GM19455 (cell line): ENCODE data around the gene CCDC182.

ENCODE experiments used
- ATAC-seq: cut with Tn5 transposase; IDR thresholded peaks from one replicate; pipeline ENCODE4 v1.9.1; 2021; ENCODE audit not compliant: unreplicated experiment

CCDC182 gene

DNA sequence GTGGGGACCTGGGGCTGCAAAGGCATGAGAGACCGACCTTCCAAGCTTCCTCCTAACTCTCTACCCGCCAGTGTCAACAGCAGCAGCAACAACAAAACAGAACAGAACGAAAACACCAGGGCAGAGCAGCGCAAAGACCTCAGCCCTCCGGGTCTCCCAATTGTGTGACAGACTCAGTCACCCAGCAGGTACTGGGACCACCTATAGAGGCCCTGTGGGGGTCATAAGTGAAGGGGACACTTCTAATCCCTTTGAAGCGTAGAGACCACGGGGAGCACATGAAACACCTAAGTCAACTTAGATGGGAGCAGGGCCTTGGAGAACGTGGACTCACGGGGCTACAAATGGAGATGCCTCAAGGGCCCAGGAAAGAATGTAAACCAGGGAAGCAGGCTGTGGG lies 12.6 kb upstream of the CCDC182 start:
- no peak for ATAC-seq

DNA sequence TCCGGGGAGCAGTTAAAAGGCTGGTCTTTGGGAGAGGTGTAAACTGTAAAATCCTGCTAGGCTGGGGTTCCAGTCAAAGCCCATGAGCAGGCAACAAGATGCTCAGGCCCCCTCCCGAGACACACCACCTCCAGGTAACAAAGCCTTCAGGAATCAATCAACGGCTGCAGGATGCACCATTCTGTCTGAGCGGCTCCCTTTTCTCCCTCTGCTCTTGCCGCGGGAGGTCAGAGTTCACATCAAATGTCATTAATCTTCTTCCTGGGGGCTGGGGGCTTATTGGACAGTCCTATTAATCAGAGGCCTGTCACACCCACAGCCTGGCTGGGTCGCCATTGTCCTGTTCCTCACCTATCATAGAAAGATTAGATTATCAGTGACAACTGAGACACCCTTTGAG lies 11.9 kb upstream of the CCDC182 start:
- no peak for ATAC-seq

DNA sequence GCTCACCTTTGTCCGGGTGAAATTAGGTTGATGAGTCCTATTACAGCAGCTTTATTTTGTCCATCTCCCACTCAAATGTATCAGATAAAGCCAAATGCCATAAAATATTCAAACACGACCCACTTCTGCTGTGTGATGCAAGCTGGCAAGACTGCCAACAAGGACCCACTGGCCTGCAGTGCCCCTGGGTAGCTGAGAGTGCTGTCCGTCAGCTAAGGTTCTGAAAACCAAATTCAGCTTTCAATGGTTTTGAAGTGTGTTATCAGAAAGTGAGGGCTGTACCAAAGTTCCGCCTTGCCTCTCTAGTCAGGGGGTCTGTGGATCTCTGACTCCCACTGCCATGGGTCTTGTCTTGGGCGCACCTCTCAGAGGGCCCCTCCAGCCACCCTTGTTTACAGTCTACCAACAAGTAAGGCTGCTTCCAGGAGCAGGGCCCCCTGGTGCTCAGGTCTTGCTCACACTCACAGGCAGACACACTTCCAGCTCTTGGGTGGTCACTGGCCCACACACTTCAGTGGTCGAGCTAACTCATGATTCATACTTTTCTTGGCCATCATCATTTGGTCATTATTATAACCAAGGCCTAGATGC lies 10.5 kb upstream of the CCDC182 start:
- ATAC-seq, result no peak

DNA sequence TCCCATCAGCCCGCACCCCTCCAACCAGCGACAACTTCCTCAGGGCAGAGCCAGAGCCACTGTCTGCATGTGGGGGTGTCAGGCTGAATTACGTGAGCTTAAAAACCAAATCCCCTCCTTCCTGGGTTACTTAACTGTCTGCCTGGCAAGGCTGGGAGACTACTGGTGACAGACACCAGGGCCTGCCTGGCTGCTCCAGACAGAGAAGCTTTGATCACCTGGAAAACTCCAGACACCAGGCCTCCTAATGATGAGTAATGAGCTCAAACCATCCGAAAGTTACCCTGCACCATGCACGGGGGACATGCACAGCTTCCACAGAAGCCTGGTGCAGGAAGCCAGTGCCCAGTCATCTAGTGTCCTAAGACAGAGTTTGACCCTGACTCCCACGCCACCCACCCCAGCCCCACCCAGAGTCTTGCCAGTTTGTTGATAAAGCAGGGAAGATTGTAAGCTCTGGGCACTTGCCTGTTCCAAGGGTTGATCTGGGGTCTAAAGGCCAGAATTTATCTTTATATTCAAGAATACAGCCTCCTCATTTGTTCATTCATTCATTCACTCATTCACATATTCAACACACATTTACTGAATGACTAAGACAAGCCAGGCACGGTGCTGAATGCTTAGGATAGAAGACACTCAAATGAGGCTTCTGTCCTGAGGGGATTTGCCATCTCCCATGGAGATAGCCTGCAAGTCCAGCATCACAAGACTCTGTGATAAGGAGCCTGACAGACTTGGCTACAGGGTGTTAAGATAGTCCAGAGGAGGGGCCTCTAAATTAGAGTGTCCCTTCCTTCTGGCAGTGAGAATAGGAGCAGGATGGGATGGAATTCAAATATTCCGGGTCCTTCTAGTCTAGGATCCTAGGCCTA lies 7.2 kb upstream of the CCDC182 start:
- ATAC-seq, result no peak

GRCh38 chr17:57751348-57751971 lies 6.4 kb upstream of the CCDC182 start:
- ATAC-seq, result no peak

DNA sequence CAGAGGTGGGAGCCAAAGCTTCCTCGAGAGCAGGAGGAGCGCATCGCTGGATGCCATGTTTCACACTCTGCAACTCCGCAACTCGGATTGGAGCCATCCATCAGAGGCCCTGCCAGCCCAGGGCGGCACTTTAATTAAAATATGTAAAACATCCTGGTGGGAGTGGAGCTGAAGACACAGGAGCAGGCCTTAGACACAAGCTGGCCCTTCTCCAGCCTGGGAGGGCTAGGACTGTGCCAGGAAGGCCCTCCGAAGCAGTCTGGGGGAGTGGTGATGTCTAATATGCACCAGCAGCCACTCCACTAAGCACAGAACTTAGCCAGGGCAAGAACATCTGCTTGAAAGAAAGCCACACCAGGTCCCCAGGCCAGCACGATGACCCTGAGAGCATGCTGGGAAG lies 5.8 kb upstream of the CCDC182 start:
- ATAC-seq, result no peak

GRCh38 chr17:57750109-57750871 lies 5.2 kb upstream of the CCDC182 start:
- ATAC-seq, result no peak

GRCh38 chr17:57749701-57750100 lies 4.6 kb upstream of the CCDC182 start:
- ATAC-seq, result no peak

GRCh38 chr17:57747221-57748017 lies 2.3 kb upstream of the CCDC182 start:
- no peak for ATAC-seq

GRCh38 chr17:57746221-57746620 lies 1.1 kb upstream of the CCDC182 start:
- no peak for ATAC-seq

DNA sequence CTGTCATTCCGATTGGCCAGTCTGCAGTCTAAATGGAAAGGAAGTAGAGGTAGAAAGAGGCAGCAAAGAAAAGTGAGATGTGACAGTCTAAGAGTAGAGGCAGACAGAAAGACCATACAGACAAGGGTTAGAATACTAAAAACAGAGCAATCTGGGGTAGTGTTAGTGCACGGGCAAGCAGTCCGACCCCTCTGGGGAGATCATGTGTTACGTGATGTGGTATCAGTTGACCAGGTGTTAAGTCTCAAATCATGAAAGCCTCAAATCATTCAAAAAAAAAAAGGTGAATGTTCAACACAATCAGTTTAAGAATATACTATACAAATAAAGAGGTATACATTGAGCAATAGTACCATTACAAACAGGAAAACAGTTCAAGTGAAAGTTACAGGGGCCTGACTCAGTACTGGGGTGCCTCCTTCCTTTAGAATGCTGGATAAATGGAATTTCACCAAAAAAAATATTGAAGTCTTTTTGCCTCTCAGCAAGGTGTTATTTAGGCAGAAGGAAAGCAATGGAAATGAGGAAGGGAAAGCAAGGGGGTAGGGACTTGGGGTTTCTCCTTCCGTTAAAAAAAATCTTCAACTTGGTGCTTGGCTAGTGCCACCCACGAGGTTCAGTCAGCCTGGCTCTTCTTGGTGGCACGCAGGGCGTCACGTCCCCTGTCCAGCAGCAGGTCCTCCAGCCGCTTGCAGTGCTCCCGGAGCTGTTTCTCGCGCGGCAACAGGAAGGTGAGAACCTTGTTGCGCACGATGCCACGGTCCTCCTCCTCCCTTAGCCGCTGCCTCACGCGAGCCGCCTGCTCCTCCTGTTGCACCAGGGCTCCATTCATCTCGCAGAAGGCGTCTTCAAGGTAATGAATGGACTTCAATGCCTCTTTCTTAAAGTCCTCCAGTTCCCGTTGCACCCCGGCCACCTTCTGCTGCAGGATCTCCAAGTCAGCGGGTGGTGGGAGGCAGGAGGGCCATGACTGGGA lies 616 bp downstream of the CCDC182 start:
- no peak for ATAC-seq

- ATAC-seq, result no peak
Observed at GRCh38 chr17:57740235-57740528, 4.9 kb downstream of the CCDC182 start.

DNA sequence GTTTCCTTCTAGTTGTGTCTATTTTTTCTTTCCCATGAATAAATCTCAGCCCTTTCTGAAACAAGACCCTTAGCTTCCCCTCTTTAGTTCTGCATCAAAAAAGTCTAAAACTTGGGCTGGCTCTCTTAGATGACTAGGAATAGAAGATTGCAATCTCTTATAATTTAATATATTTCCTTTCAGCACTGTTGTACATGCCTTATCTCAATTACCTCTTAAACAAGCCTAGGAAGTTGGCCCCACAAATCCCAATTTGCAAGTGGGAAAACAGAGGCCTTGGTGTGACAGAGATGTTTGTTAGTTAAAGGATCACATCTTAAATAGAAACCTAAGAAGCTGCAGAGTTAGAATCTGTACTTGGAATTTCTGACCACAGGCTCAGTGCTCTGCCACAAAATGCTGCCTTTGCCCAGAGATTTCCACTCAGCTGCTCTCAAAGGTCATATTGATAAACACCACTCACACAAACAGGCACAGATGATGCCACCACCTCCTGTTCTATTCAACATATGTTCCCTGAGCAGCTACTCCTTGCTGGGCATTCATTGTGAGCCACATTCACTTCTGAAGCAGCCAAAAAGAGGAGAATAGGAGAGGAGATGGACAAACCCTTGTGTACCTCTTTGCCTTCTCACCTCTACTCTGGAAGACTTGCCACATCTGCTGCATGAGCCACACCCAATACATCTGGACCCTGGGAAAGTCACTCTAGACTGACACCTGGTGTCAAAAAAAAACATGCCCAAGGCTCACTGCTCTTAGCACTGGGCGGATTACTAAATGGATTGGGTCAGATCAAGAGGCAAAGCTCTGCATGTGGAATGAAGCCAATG lies 5.5 kb downstream of the CCDC182 start:
- ATAC-seq, result no peak

GRCh38 chr17:57737450-57737849 lies 7.6 kb downstream of the CCDC182 start:
- no peak for ATAC-seq

DNA sequence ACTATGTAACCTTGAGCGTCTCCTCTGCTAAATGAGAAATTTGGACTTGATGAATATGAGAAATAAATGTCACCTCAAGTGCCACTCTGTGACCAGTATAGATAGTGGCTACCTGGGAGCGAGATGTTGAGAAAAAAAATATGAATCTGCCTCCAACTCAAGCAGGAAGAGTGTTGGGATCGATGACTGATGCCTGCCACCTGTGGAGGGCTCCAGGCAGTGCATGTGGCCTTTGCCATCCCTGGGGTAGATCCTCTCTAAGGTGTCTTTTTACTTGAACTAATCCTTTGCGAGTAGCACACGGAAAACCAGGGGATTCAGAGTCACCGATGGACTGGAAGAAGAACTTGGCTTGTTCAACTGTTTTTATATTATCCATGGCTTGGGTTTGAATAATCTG lies 9.4 kb downstream of the CCDC182 start:
- ATAC-seq, result no peak

GRCh38 chr17:57735230-57735629 lies 9.9 kb downstream of the CCDC182 start:
- ATAC-seq, result no peak

GRCh38 chr17:57733085-57733484 lies 12.0 kb downstream of the CCDC182 start:
- ATAC-seq, result no peak

DNA sequence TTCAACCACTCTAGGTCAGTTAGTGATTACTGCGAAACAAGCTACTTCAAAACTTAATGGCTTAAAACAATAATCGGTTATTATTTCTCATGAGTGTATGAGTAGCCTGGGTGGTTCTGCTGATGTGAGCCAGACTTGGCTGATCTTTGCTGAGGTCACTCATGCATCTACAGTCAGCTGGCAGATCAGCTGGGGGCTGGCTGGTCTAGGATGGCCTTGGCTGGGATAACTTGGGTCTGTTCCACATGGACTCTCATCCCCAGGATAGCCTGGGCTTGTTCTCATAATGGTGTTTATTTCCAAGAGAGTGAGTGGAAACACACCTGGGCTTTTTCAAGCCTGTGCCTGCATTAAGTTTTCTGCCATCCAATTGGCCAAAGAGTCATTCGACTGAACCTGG lies 13.0 kb downstream of the CCDC182 start:
- no peak for ATAC-seq
